Nephron (organoid): Measurements from ENCODE around the gene DMRTB1.

Experiments
- H3K27ac Mint-ChIP-seq, 3 experiments: 2 replicates each; pipeline ENCODE4 v1.8.0; 2020; ENCODE audit warnings: mixed read lengths in 3 of 3, mild to moderate bottlenecking in 2 of 3, moderate library complexity in 1 of 3
- H3K27me3 Mint-ChIP-seq: 2 replicates; pipeline ENCODE4 v1.8.0; 2021; ENCODE audit warnings: low read depth, mild to moderate bottlenecking, moderate library complexity, mixed read lengths
- H3K36me3 Mint-ChIP-seq: 2 replicates; pipeline ENCODE4 v1.8.0; 2020; ENCODE audit warnings: low read depth, mixed read lengths
- H3K4me1 Mint-ChIP-seq: 2 replicates; pipeline ENCODE4 v1.8.0; 2020; ENCODE audit warnings: mixed read lengths
- H3K4me3 Mint-ChIP-seq, 3 experiments: 2 replicates each; pipeline ENCODE4 v1.8.0; 2020; ENCODE audit warnings: mild to moderate bottlenecking in 3 of 3, mixed read lengths in 3 of 3, moderate library complexity in 2 of 3
- H3K9me3 Mint-ChIP-seq: 2 replicates; pipeline ENCODE4 v1.8.0; 2020; ENCODE audit warnings: mixed read lengths
- TF ChIP-seq, protein P1 (sequence below), 3 experiments: fragments of 200-600 bp; sonication (generic); IDR thresholded peaks; one replicate each; pipeline ENCODE4 v1.5.0; 2021; ENCODE audit warnings: antibody characterized with exemption in 3 of 3; ENCODE audit not compliant: unreplicated experiment in 3 of 3

The DMRTB1 gene

GRCh38 chr1:53462769-53463501 lies 3.7 kb downstream of the DMRTB1 start:
- Mint-ChIP-seq H3K36me3 (no peaks in the 10 kb centered on the region), H3K4me1 (peaks cover 4% of the 10 kb centered on the region), H3K27ac (no peak overlapping the region), H3K27me3 (peaks cover 10% of the 10 kb centered on the region), H3K9me3 (no peaks in the 10 kb centered on the region), H3K4me3 (no peak overlapping the region)
- TF ChIP-seq, protein P1, sequence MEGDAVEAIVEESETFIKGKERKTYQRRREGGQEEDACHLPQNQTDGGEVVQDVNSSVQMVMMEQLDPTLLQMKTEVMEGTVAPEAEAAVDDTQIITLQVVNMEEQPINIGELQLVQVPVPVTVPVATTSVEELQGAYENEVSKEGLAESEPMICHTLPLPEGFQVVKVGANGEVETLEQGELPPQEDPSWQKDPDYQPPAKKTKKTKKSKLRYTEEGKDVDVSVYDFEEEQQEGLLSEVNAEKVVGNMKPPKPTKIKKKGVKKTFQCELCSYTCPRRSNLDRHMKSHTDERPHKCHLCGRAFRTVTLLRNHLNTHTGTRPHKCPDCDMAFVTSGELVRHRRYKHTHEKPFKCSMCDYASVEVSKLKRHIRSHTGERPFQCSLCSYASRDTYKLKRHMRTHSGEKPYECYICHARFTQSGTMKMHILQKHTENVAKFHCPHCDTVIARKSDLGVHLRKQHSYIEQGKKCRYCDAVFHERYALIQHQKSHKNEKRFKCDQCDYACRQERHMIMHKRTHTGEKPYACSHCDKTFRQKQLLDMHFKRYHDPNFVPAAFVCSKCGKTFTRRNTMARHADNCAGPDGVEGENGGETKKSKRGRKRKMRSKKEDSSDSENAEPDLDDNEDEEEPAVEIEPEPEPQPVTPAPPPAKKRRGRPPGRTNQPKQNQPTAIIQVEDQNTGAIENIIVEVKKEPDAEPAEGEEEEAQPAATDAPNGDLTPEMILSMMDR (IDR thresholded peaks at IDR 0.05; ENCODE audit: unreplicated experiment in 3 of 3): no peak

- TF ChIP-seq, protein P1 (IDR thresholded peaks at IDR 0.05; ENCODE audit: unreplicated experiment in 3 of 3): no peak
- Mint-ChIP-seq H3K4me1 (peaks cover 5% of the 10 kb centered on the region), H3K4me3 (no peak overlapping the region), H3K27me3 (peaks cover 10% of the 10 kb centered on the region), H3K36me3 (no peaks in the 10 kb centered on the region), H3K9me3 (no peaks in the 10 kb centered on the region), H3K27ac (no peak overlapping the region)
Measured at GRCh38 chr1:53463961-53464899, 5.0 kb downstream of the DMRTB1 start.

DNA sequence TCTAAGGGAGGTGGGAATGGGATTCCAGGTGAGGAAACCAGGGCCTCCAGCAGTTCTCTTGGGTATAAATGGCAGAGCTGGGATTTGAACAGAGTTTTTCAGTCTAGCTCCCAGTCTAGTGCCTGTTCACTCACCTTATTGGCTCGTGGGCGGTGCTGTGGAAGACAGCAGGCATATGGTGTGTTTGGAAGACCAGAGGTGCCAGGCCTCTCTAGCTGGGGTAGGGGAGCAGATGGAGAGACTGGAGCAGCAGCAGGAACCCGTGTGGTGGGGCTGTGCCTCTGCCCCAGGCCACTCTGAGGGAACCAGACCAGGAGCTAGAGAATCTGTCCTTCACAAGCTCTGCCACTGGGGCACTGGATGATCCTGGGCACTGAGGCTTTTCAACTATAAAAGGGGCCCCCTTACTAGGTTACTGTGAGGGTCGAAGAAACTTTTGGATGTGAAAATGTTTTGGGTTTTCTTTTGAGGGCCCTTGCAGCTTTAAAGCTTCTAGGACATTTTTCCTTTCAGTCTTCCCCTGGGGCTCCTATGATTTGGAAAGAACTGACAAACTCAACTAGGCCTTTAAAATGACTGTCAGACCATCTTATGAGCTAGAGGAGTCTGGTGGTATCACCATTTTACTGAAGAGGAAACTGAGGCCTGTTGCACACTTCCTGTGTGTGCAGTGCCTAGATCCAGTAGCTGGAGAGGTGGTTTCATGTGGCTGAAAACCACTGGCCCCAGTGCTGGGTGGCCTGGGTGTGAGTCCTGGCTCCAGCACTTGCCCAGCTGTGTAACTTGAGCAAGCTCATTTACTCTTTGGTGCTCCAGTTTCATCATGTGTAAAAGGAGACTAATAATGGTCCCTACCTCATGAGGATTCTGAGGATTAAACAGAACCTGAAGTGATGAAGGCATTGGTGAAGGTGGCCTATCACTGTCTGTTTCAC lies 6.1 kb downstream of the DMRTB1 start:
- peaks cover 5% of the 10 kb centered on the region for H3K4me1 Mint-ChIP-seq
- TF ChIP-seq, protein P1 (IDR thresholded peaks at IDR 0.05; ENCODE audit: unreplicated experiment in 3 of 3): no peak
- H3K27me3 Mint-ChIP-seq: peaks cover 11% of the 10 kb centered on the region
- H3K4me3 Mint-ChIP-seq: no peak overlapping the region
- no peaks in the 10 kb centered on the region for H3K9me3 Mint-ChIP-seq
- no peaks in the 10 kb centered on the region for H3K36me3 Mint-ChIP-seq
- no peak overlapping the region for H3K27ac Mint-ChIP-seq

- Mint-ChIP-seq H3K36me3 (no peaks in the 10 kb centered on the region), H3K4me1 (peaks cover 5% of the 10 kb centered on the region), H3K27ac (no peak overlapping the region), H3K4me3 (no peak overlapping the region), H3K9me3 (no peaks in the 10 kb centered on the region), H3K27me3 (peaks cover 9% of the 10 kb centered on the region)
- TF ChIP-seq, protein P1 (IDR thresholded peaks at IDR 0.05; ENCODE audit: unreplicated experiment in 3 of 3): no peak
Measured at GRCh38 chr1:53467391-53467790, 8.2 kb downstream of the DMRTB1 start.

GRCh38 chr1:53468374-53468773 lies 9.2 kb downstream of the DMRTB1 start:
- no peak overlapping the region for H3K27ac Mint-ChIP-seq
- H3K4me1 Mint-ChIP-seq: peaks cover 5% of the 10 kb centered on the region
- TF ChIP-seq, protein P1 (IDR thresholded peaks at IDR 0.05; ENCODE audit: unreplicated experiment in 3 of 3): no peak
- H3K4me3 Mint-ChIP-seq: no peak overlapping the region
- peaks cover 6% of the 10 kb centered on the region for H3K27me3 Mint-ChIP-seq
- no peaks in the 10 kb centered on the region for H3K36me3 Mint-ChIP-seq
- H3K9me3 Mint-ChIP-seq: no peaks in the 10 kb centered on the region
